Measurements from ENCODE around the gene IGFL3.

DNA sequence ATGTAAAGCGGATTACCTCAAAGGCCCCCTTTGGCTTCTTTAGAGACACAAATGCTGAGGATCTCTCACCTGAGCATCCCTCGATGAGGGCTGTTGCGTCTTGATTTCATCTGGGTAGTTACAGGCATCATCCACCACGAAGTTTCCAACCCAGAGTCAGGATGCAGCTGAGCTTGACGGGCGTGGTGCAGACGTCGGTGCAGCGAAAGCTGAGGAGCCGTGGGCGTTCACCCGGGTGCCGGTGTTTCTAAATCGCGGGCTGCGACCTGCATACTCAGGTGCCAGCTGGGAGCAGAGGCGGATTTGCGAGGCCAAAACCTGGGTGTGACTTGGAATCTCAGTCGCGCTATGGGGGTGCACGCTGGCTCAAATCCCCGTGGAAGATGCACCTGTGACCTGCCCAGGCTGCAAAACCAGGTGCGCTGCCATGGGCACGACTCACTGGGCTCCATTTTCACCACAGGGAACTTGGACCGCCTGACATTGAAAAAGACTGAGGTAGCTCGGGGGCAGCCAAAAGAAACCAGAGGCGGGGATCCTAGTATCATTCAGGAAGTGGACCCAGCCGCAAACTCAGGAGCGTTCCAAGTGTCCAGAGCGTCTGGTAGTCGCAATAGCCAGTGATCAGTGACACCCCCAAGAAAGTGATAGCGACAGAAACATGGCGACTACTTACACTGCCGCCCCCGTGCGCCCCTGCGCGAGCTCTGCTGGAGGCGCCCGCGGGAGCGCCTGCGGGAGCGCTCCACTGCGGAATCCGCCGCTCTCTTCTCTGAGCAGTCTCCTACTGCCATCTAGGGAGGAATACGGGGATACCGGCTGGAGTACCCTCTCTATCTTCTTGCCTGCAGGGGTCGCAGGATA is 47.3 kb downstream of the IGFL3 start:
- TF ChIP-seq POLR2A (IDR thresholded peaks at IDR 0.05; ENCODE audit: low read length): no peak
- TF ChIP-seq GATA1 (IDR thresholded peaks at IDR 0.05; ENCODE audit: low read depth, low read length): no peak
